GM23338 (cell line): Measurements from ENCODE around the gene CENPN. TPM values are rescaled to one million over a fixed set of nuclear protein-coding genes. Genes with fewer than 3 reads are reported as not detected.

Experiments
- ATAC-seq: fragments of 200-7000 bp; cut with Tn5 transposase; 3 replicates; pipeline ENCODE4 v1.9.1; 2020
- DNase-seq: peaks from one replicate; pipeline ENCODE4 v3.0.0-alpha.2; 2015; ENCODE audit warnings: low spot score
- H2AFZ ChIP-seq: fragments of 200-600 bp; sonication (generic); 2 replicates; pipeline ENCODE4 v1.8.0; 2016; ENCODE audit warnings: antibody characterized with exemption, mild to moderate bottlenecking, moderate library complexity
- H3F3A ChIP-seq: fragments of 200-600 bp; sonication (generic); replicated peaks from 2 replicates; pipeline ENCODE4 v1.8.0; 2017; ENCODE audit warnings: antibody characterized with exemption, mixed run types, low read depth
- H3K27ac ChIP-seq: fragments of 200-600 bp; sonication (generic); 2 replicates; pipeline ENCODE4 v1.6.1; 2016; ENCODE audit warnings: low read depth
- H3K27me3 ChIP-seq: fragments of 200-600 bp; sonication (generic); 2 replicates; pipeline ENCODE4 v1.8.0; 2016; ENCODE audit warnings: mild to moderate bottlenecking, mixed run types, moderate library complexity; ENCODE audit not compliant: insufficient read depth
- H3K36me3 ChIP-seq: fragments of 200-600 bp; sonication (generic); 2 replicates; pipeline ENCODE4 v1.8.0; 2016; ENCODE audit warnings: mild to moderate bottlenecking; ENCODE audit not compliant: insufficient read depth
- H3K4me1 ChIP-seq: fragments of 200-600 bp; sonication (generic); 2 replicates; pipeline ENCODE4 v1.8.0; 2016; ENCODE audit warnings: mild to moderate bottlenecking, moderate library complexity; ENCODE audit not compliant: insufficient read depth
- H3K4me2 ChIP-seq: fragments of 200-600 bp; sonication (generic); 2 replicates; pipeline ENCODE4 v1.7.1; 2017; ENCODE audit warnings: mixed run types
- H3K4me3 ChIP-seq: fragments of 200-600 bp; sonication (generic); 2 replicates; pipeline ENCODE4 v1.6.1; 2016; ENCODE audit warnings: mixed run types
- H3K79me2 ChIP-seq: fragments of 200-600 bp; sonication (generic); replicated peaks from 2 replicates; pipeline ENCODE4 v1.8.0; 2017; ENCODE audit warnings: mild to moderate bottlenecking; ENCODE audit not compliant: insufficient read depth
- H3K9me2 ChIP-seq: fragments of 200-600 bp; sonication (generic); 2 replicates; pipeline ENCODE4 v1.8.0; 2017; ENCODE audit not compliant: insufficient read depth
- H4K20me1 ChIP-seq: fragments of 200-600 bp; sonication (generic); replicated peaks from 2 replicates; pipeline ENCODE4 v1.8.0; 2017; ENCODE audit warnings: mild to moderate bottlenecking; ENCODE audit not compliant: insufficient read depth
- H3K27ac Mint-ChIP-seq: 2 replicates; pipeline ENCODE4 v1.8.0; 2020; ENCODE audit warnings: inconsistent platforms, mild to moderate bottlenecking, moderate library complexity, mixed read lengths
- H3K27me3 Mint-ChIP-seq: 3 replicates; pipeline ENCODE4 v1.8.0; 2022; ENCODE audit warnings: low read depth, mild to moderate bottlenecking, moderate library complexity, mixed read lengths, inconsistent platforms; ENCODE audit not compliant: insufficient read depth, poor library complexity
- H3K36me3 Mint-ChIP-seq: 3 replicates; pipeline ENCODE4 v1.8.0; 2021; ENCODE audit warnings: low read depth, mild to moderate bottlenecking, inconsistent platforms, moderate library complexity, mixed read lengths
- H3K4me1 Mint-ChIP-seq: 3 replicates; pipeline ENCODE4 v1.8.0; 2020; ENCODE audit warnings: mild to moderate bottlenecking, inconsistent platforms, mixed read lengths
- H3K4me3 Mint-ChIP-seq: 3 replicates; pipeline ENCODE4 v1.8.0; 2021; ENCODE audit warnings: moderate library complexity, mild to moderate bottlenecking, inconsistent platforms, mixed read lengths
- H3K9me3 Mint-ChIP-seq: 3 replicates; pipeline ENCODE4 v1.8.0; 2020; ENCODE audit warnings: moderate library complexity, mild to moderate bottlenecking, inconsistent platforms, mixed read lengths
- ETS1 ChIP-seq: IDR thresholded peaks from 2 replicates; pipeline ENCODE4 v1.6.1; 2016; ENCODE audit warnings: antibody characterized with exemption
- EZH2phosphoT487 ChIP-seq: fragments of 200-600 bp; sonication (generic); IDR thresholded peaks from one replicate; pipeline ENCODE4 v1.8.1; 2018; ENCODE audit warnings: antibody characterized with exemption; ENCODE audit not compliant: unreplicated experiment
- JUNB ChIP-seq: IDR thresholded peaks from one replicate; pipeline ENCODE4 v1.6.1; 2016; ENCODE audit warnings: antibody characterized with exemption; ENCODE audit not compliant: unreplicated experiment
- NANOG ChIP-seq: IDR thresholded peaks from 2 replicates; pipeline ENCODE4 v1.6.1; 2016; ENCODE audit warnings: antibody characterized with exemption, borderline replicate concordance
- POLR2AphosphoS5 ChIP-seq: IDR thresholded peaks from 2 replicates; pipeline ENCODE4 v1.6.1; 2016; ENCODE audit warnings: antibody characterized with exemption, low read depth
- REST ChIP-seq: IDR thresholded peaks from one replicate; pipeline ENCODE4 v1.6.1; 2018; ENCODE audit warnings: antibody characterized with exemption; ENCODE audit not compliant: unreplicated experiment
- ZNF114 ChIP-seq: fragments of 250-450 bp; sonication (Bioruptor Pico); IDR thresholded peaks from 2 replicates; pipeline ENCODE4 v1.5.0; 2020; ENCODE audit warnings: mild to moderate bottlenecking, moderate library complexity
- ZNF331 ChIP-seq: fragments of 250-450 bp; sonication (Bioruptor Pico); IDR thresholded peaks from 2 replicates; pipeline ENCODE4 v1.5.0; 2020; ENCODE audit warnings: low read depth, mild to moderate bottlenecking, moderate library complexity
- polyA plus RNA-seq: library from polyadenylated mRNA; unstranded; fragments of >200 nt; fragmentation: Nextera tagmentation; extraction: Ambion mirVana; gene quantifications from 2 replicates; pipeline ENCODE4 v1.2.1, GENCODE V29; 2016
- total RNA-seq: library from RNA; depleted of rRNA; stranded (reverse); fragments of >200 nt; shearing (Covaris generic); gene quantifications from 2 replicates; pipeline ENCODE4 v1.2.3, GENCODE V29; 2014

CENPN gene
- total and polyA plus RNA-seq, 2 experiments from 2014 or later, result 43.6 to 80.8 TPM

GRCh38 chr16:81041696-81042095, 34.7 kb downstream of the CENPN start (continued):
- no peak for TF ChIP-seq REST
- no peak for TF ChIP-seq JUNB
- TF ChIP-seq ZNF114 (CRISPR knock-in tag), result no peak
- TF ChIP-seq NANOG, result no peak
- no peak for TF ChIP-seq ETS1
- TF ChIP-seq POLR2AphosphoS5, result no peak
- TF ChIP-seq ZNF331 (CRISPR knock-in tag), result no peak

- H3K4me1 ChIP-seq, result no peaks in the 10 kb centered on the region; the same call in 1 of the 2 replicates
- no peak overlapping the region for H3K27ac ChIP-seq
- Mint-ChIP-seq H3K27ac (no peak overlapping the region; the same call in 1 of the 2 replicates), H3K27me3 (peaks cover 3% of the 10 kb centered on the region), H3K4me1 (no peaks in the 10 kb centered on the region; the same call in 2 of the 3 replicates), H3K9me3 (no peaks in the 10 kb centered on the region), H3K36me3 (peaks cover 63% of the 10 kb centered on the region), H3K4me3 (no peak overlapping the region)
- ATAC-seq, result no peak
- H3F3A ChIP-seq, result no peaks in the 10 kb centered on the region
- peaks cover 29% of the 10 kb centered on the region for H3K79me2 ChIP-seq
- H3K4me3 ChIP-seq, result no peak overlapping the region
- H4K20me1 ChIP-seq, result peaks cover 21% of the 10 kb centered on the region
- no peak for DNase-seq
- no peaks in the 10 kb centered on the region for H3K27me3 ChIP-seq
- H3K36me3 ChIP-seq, result peaks cover 34% of the 10 kb centered on the region
- TF ChIP-seq REST (no peak), JUNB (no peak), EZH2phosphoT487 (no peak), ZNF331 (CRISPR knock-in tag) (no peak)
- 0 out of 2 replicates have a peak, but pooled peaks cover 3% of the 10 kb centered on the region for H3K9me2 ChIP-seq
- no peak overlapping the region for H2AFZ ChIP-seq
- H3K4me2 ChIP-seq, result no peak overlapping the region
Measured at GRCh38 chr16:81042821-81043220, 35.8 kb downstream of the CENPN start.
